Caco-2 (cell line): Measurements from ENCODE around the gene GPSM3. TPM values are rescaled to one million over a fixed set of nuclear protein-coding genes. Genes with fewer than 3 reads are reported as not detected.

Experiments used
- BruUV-seq: library from RNA; stranded (reverse); fragments of 400-500 nt; replicated peaks from 2 replicates; lab custom pipeline; 2021; lab: Mats Ljungman, UMichigan
- CTCF ChIA-PET: fragments of 300-600 bp; sonication (Branson Sonifier 250); formaldehyde crosslinking; loops from one replicate; lab custom pipeline; 2022; ENCODE audit warnings: antibody characterized with exemption; lab: Charles Lee
- POLR2A ChIA-PET: fragments of 300-600 bp; sonication (Branson Sonifier 250); formaldehyde crosslinking; loops from one replicate; lab custom pipeline; 2022; ENCODE audit warnings: antibody characterized with exemption; lab: Charles Lee
- DNase-seq, 2 experiments: peaks; one replicate each; pipeline versions ENCODE4 v3.0.0 to v3.0.0-alpha.2; 2020 to 2022
- H3K27me3 ChIP-seq: replicated peaks from 2 replicates; pipeline ENCODE4 v1.6.0; 2011; ENCODE audit warnings: low read length; ENCODE audit not compliant: control insufficient read depth, insufficient read depth
- H3K36me3 ChIP-seq: 2 replicates; pipeline ENCODE4 v1.5.1; 2011; ENCODE audit warnings: low read length; ENCODE audit not compliant: control insufficient read depth, insufficient read depth
- H3K4me1 ChIP-seq: fragments of 250-450 bp; sonication (Bioruptor Pico); 2 replicates; pipeline ENCODE4 v1.5.1; 2020; ENCODE audit warnings: mild to moderate bottlenecking
- H3K4me3 ChIP-seq: 2 replicates; pipeline ENCODE4 v1.5.1; 2011; ENCODE audit warnings: low read depth, mild to moderate bottlenecking, control low read depth, low read length
- H3K9me3 ChIP-seq: fragments of 250-450 bp; sonication (Bioruptor Pico); 2 replicates; pipeline ENCODE4 v1.5.1; 2020; ENCODE audit warnings: mild to moderate bottlenecking, moderate library complexity
- H3K27ac Mint-ChIP-seq: one replicate; pipeline ENCODE4 v1.8.0; 2022; ENCODE audit warnings: mixed read lengths; ENCODE audit not compliant: unreplicated experiment
- H3K27me3 Mint-ChIP-seq: one replicate; pipeline ENCODE4 v1.8.0; 2022; ENCODE audit warnings: mixed read lengths; ENCODE audit not compliant: insufficient read depth, unreplicated experiment
- H3K36me3 Mint-ChIP-seq: one replicate; pipeline ENCODE4 v1.8.0; 2022; ENCODE audit warnings: mild to moderate bottlenecking, mixed read lengths; ENCODE audit not compliant: insufficient read depth, unreplicated experiment
- H3K4me1 Mint-ChIP-seq: one replicate; pipeline ENCODE4 v1.8.0; 2022; ENCODE audit warnings: low read depth, mixed read lengths; ENCODE audit not compliant: unreplicated experiment
- H3K4me3 Mint-ChIP-seq: one replicate; pipeline ENCODE4 v1.8.0; 2022; ENCODE audit warnings: mild to moderate bottlenecking, moderate library complexity, mixed read lengths; ENCODE audit not compliant: unreplicated experiment
- H3K9me3 Mint-ChIP-seq: one replicate; pipeline ENCODE4 v1.8.0; 2022; ENCODE audit warnings: mixed read lengths; ENCODE audit not compliant: unreplicated experiment
- intact Hi-C: fragments of 100-400 bp; cut with micrococcal nuclease; formaldehyde crosslinking; loops from one replicate; pipeline ENCODE4 v1.10.0; 2022; ENCODE audit not compliant: unreplicated experiment
- total RNA-seq: library from RNA; stranded (reverse); gene quantifications from 2 replicates; pipeline ENCODE4 v1.2.3, GENCODE V29; 2022
- TF ChIP-seq, protein P1 (sequence below), 2 experiments: fragments of 200-600 bp in 1 of 2; IDR thresholded peaks; 1 replicate in 1 of 2; 2 replicates in 1 of 2; pipeline versions ENCODE4 v1.5.1 to v1.8.0; 2011 to 2022; ENCODE audit warnings: antibody characterized with exemption in 1 of 2, control low read depth in 1 of 2, inconsistent platforms in 1 of 2, low read depth in 1 of 2, low read length in 1 of 2, mild to moderate bottlenecking in 1 of 2, moderate library complexity in 1 of 2; ENCODE audit not compliant: insufficient read depth in 1 of 2, severe bottlenecking in 1 of 2, unreplicated experiment in 1 of 2

The GPSM3 gene
- total RNA-seq, 1 experiment from 2014 or later, result 0.41 TPM

DNA sequence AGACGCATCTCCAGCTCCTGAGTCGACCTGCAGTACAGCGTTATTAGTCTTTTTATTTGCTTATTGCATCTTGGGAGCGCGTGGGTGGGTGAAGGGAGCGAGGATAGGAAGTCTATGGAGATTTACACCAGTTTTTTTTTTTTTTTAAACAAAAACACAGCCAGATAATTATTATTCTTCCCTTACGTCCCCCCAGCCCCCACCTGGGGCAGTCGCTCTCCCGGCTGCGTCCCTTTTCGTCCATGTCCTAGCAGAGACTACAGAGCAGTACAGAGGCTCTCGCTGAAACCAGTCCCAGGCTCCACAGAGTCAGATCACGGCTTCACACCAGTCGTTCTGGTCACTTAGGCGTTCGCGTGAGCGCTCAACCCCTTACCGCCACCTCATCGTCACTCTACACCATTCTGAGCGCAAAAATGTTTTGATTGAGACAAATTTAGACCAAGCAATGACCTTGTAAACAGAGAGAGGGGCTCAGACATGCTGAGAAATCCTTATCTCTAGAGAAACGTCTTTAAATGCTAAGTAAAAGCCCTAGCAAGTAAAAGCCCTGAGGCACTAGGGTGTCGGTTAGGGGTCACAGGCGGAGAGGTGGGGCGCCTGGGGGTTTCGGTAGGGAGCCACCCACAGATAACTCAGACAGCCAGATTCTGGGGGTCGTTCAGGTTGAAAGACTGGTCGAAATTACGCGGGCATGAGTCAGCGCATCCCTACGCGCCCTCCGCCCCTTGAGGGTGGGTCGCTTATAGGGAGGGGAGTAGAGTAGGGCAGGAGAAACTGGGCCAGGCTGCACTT, 39.5 kb downstream of the GPSM3 start:
- H3K27me3 Mint-ChIP-seq, result no peaks in the 10 kb centered on the region
- peaks cover 6% of the 10 kb centered on the region for H3K36me3 ChIP-seq
- peaks cover 38% of the 10 kb centered on the region for H3K36me3 Mint-ChIP-seq
- BruUV-seq, result TSS peak; percentile 75
- POLR2A ChIA-PET, result interaction anchor here (0.5 to 1.5 kb wide), 5 partner anchors 14 to 819 kb away, joined by 3 to 13 read pairs (median 5); partner anchors contain the start of gene FKBPL
- peak; percentile 67 to 70 for DNase-seq
- peaks cover 24% of the 10 kb centered on the region for H3K4me1 ChIP-seq
- intact Hi-C loops, result loop anchor here (1.0 kb wide), 1 partner anchor 23 kb away; the partner anchor contains the start of gene FKBPL
- H3K9me3 Mint-ChIP-seq, result no peaks in the 10 kb centered on the region
- peak overlapping the region; percentile 86 for H3K4me3 Mint-ChIP-seq
- CTCF ChIA-PET, result interaction anchor here (0.6 to 1.6 kb wide), 6 partner anchors 8 to 43 kb away, joined by 3 to 10 read pairs (median 4); partner anchors contain the start of gene FKBPL
- H3K4me1 Mint-ChIP-seq, result peaks cover 17% of the 10 kb centered on the region
- peak overlapping the region; percentile 96 for H3K27ac Mint-ChIP-seq
- H3K4me3 ChIP-seq, result peak overlapping the region; percentile 90
- no peaks in the 10 kb centered on the region for H3K27me3 ChIP-seq
- H3K9me3 ChIP-seq, result no peaks in the 10 kb centered on the region
- TF ChIP-seq, protein P1, sequence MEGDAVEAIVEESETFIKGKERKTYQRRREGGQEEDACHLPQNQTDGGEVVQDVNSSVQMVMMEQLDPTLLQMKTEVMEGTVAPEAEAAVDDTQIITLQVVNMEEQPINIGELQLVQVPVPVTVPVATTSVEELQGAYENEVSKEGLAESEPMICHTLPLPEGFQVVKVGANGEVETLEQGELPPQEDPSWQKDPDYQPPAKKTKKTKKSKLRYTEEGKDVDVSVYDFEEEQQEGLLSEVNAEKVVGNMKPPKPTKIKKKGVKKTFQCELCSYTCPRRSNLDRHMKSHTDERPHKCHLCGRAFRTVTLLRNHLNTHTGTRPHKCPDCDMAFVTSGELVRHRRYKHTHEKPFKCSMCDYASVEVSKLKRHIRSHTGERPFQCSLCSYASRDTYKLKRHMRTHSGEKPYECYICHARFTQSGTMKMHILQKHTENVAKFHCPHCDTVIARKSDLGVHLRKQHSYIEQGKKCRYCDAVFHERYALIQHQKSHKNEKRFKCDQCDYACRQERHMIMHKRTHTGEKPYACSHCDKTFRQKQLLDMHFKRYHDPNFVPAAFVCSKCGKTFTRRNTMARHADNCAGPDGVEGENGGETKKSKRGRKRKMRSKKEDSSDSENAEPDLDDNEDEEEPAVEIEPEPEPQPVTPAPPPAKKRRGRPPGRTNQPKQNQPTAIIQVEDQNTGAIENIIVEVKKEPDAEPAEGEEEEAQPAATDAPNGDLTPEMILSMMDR (IDR thresholded peaks at IDR 0.05; ENCODE audit: insufficient read depth in 1 of 2, low read depth in 1 of 2, low read length in 1 of 2, severe bottlenecking in 1 of 2, unreplicated experiment in 1 of 2), result no peak

DNA sequence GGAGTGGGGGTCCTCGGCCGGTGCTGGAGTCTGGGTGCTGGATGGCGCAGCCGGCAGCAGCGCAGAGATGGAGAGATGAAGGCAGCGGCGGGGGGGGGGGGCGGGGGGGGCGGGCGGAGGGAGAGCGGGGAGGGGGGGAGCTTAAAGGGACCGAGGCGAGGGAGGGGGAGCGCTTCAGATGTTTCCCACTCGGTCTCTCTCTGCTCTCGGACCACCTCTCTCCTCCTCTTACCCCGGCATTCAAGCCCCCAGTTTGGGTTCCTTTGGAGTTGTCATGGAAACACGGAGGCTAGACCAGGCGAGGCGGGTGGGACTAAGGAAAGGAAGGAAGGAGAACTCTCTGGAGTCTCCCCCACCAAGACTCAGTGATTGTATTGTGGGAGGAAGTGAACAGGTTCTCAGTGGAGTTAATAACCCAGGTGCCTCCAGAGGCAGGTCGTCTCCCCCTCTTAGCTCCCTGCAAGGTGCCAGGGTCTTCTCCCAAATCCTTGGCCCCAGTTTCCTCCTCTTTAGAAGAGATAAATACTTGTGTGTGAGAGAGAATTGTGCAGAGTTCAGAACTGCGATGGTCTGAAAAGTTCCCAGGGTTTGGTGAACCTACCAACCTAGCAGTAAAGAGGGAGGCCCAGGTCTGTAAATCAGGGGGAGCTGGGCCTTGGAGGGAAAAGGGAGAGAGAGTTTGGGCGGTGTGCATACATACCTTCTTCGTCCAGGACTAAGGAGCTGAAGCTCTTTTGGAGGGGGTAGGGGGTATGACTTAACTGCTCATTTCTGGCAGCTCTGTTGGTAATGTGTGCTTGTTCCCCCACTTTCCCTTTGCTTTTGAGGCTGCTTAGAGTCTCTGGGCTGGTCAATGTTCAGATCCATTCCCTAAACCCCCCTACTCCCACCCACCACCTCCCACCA, 40.3 kb downstream of the GPSM3 start, which contains the start of gene PRRT1:
TSS of gene PRRT1 (minus strand) at position 77 of the 906 bp plus-strand sequence. CDS start 112 bp downstream, outside the sequence.
- peaks cover 1% of the 10 kb centered on the region; the same call in 1 of the 2 replicates for H3K36me3 ChIP-seq
- Mint-ChIP-seq H3K36me3 (peaks cover 30% of the 10 kb centered on the region), H3K27ac (peak within 1 kb of the TSS; percentile 96), H3K9me3 (no peaks in the 10 kb centered on the region), H3K4me3 (peak within 1 kb of the TSS; percentile 86), H3K27me3 (no peaks in the 10 kb centered on the region), H3K4me1 (peaks cover 21% of the 10 kb centered on the region)
- H3K4me3 ChIP-seq, result peak within 1 kb of the TSS; percentile 90
- ChIA-PET POLR2A (interaction anchor here (0.9 to 1.5 kb wide), 2 partner anchors 44 to 820 kb away, joined by 5 to 13 read pairs; no protein-coding TSS in a partner anchor), CTCF (interaction anchor here (1.0 to 1.6 kb wide), 3 partner anchors 8 to 44 kb away, joined by 3 read pairs; no protein-coding TSS in a partner anchor)
- intact Hi-C loops, result no loop called here
- H3K9me3 ChIP-seq, result no peaks in the 10 kb centered on the region
- H3K4me1 ChIP-seq, result peaks cover 32% of the 10 kb centered on the region
- DNase-seq, result no peak
- BruUV-seq, result no TSS peak
- no peaks in the 10 kb centered on the region for H3K27me3 ChIP-seq
- TF ChIP-seq, protein P1 (IDR thresholded peaks at IDR 0.05; ENCODE audit: insufficient read depth in 1 of 2, low read depth in 1 of 2, low read length in 1 of 2, severe bottlenecking in 1 of 2, unreplicated experiment in 1 of 2), result no peak
